Measurements from ENCODE around the gene IL2RA. TPM values are rescaled to one million over a fixed set of nuclear protein-coding genes. Genes with fewer than 3 reads are reported as not detected.
"Not testable (repeated sequence)": the region's sequence is repeated elsewhere in the genome, so short reads cannot be mapped to it uniquely, and the experiment has no call there.

The IL2RA gene
- under 1 TPM in 1 of 4 donors, not detected in 3; 0.07 TPM for polyA plus RNA-seq (ENCODE audit: insufficient read length in 4 of 4)

DNA sequence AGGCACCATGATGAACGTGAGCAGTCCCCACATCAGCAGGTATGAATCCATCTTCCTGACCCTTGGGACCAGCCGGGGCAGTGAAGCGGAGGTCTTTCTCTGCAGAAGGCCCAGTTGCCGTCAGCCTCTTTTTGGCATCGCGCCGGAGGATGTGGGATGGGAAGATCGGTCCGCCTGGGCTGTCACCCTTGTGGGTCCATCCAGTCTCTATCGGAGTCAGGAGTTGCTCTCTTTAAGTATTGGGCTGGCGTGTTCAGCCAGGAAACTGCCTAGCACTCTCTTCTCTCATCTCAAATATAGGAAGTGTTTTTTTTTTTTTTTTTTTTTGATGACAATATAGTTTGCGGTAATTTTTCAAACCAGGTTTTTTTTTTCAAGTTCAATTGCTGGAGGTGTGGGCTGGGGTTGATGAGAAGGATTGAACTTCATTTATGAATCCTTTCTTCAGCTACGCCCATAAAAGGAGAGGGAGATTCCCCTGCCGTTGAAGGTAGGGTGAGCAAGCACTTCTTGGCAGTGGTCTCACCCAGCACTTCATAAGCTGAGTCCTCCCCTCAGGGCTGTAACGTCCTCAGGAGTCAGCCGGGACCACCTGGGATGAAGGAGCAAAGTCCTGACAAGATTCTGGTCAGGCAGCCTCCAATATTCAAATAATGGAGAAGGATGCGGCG is at the start of gene IL2RA:
IL2RA (minus strand) TSS at position 267 of the 671 bp plus-strand sequence; CDS start at position 51, 216 bp downstream.
- DNase-seq (ENCODE audit: low read depth in 4 of 4, low spot score in 3 of 4), result no peak

DNA sequence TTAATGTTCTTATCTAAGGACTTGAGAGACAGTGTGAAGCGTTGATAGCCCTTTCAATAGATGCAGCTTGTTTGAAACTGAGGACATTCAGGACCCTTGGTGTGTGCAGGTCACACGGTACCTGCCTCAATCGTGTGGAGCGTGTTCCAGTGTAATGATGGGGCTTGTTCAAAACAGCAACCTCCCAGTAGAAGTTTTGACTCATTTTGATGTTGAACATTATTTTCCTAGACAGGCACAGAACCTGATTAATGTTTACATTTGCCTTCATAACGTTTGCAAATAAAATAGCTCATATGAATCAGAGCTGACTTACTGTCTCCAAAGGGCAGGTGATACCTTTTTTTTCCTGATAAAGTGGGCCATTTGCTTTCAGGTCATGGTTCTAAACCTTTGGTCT is 48.0 kb upstream of the IL2RA start:
- no peak for DNase-seq (ENCODE audit: low read depth in 4 of 4, low spot score in 3 of 4)

DNA sequence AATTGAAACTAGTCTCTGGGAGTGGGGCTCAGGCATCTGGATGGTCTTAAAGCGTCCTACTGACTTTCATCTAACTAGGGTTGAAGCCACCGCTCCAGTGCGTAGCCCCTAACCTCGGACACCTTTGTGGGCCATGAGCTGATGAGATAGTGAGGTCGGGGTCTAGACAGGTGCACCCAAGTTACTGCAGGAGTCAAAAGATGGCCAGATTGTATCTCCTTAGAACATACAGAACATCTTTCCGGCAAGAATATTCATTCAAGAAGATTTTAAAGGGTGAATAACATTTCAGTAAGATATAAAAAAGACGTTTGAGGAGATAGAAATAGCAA is 47.2 kb upstream of the IL2RA start:
- DNase-seq (ENCODE audit: low read depth in 4 of 4, low spot score in 3 of 4), result no peak

DNA sequence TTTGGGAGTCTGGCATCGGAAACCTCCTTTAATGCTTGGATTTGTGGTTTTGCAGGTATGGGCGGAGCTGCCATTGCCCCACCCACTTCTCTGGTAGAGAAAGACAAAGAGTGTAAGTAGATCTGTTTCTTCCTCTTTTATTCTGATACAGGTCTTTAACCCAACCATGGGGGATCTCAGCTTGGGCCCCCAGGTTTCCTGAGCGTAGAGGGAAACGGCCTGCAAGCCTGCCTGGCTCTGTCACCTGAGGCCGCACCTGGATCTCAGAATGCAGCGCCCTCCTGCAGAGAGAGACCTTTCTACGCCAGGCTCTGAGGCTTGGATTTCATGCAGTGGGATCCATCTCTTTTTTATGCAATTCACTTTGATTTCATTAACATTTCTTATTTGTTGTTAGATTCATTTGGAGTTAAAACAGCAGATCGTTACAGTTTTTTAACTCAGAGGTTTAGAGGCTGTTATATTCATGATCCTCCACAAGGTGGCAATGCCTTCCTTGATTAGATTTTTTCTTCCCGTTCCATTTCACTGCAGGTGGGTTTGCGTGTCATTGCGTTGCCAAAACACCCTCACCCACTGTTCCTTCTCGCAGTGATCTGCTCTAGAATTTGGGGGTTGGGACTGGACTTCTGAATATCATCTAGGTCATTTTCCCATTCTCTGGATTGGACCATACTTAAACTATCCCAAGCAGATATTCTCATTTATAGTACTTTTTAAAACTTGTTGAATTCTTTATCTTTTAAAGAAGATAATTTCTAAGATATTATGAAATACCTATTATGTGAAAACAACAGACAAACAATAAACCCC is 46.7 kb upstream of the IL2RA start:
- DNase-seq (ENCODE audit: low read depth in 4 of 4, low spot score in 3 of 4), result no peak

DNA sequence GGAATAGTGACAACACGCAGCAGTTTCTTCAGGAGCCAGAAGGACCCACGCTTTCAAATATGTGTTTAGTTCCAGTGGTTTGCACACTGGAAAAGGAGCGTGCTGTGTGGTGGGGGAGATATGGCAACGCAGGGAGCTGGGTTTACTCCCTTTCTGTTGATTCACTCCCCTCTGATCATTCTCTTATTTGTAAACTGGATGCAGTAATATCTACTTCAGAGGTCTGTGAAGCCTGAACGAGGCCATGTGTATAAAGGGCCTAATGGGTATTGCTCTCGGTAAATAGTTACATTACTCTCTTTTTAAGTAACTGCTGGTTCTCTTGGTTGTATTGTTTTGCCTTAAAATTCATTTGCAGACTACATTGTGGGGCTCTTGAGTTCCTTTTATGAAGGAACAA is 45.9 kb upstream of the IL2RA start:
- DNase-seq (ENCODE audit: low read depth in 4 of 4, low spot score in 3 of 4), result no peak

DNA sequence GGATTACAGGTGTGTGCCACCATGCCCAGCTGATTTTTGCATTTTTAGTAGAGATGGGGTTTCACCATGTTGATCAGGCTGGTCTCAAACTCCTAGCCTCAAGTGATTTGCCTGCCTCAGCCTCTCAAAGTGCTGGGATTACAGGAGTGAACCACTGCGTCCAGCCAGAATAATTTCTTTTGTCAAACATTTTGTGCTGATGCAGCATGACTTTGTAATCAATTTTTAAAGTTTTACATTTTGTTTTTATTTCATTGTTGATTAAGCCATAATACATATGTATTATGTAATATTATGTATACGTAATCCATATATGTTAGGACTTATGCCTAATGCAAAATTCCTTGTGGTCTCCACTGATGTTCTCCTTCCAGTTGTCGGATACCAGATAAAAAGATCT is 45.4 kb upstream of the IL2RA start:
- DNase-seq (ENCODE audit: low read depth in 4 of 4, low spot score in 3 of 4), result not testable (repeated sequence)

DNA sequence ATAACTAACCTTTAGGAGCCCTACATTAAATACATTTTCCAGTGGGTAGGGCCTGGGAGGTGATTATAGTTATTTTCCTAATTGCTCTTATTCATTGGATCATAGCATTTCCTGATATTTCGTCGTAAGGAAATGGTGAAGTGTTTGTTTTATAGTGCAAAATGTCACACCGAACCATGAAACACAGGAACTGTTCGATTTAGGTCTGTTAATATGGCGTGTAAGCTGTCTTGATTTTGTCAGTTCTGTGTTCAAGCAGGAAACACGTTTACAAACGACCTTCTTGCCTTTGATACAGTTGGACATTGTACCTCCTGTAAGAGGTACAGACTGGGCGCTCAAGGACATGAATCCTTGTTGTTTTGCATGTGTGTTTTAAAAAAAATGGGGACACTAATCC is 41.4 kb upstream of the IL2RA start:
- no peak for DNase-seq (ENCODE audit: low read depth in 4 of 4, low spot score in 3 of 4)

DNA sequence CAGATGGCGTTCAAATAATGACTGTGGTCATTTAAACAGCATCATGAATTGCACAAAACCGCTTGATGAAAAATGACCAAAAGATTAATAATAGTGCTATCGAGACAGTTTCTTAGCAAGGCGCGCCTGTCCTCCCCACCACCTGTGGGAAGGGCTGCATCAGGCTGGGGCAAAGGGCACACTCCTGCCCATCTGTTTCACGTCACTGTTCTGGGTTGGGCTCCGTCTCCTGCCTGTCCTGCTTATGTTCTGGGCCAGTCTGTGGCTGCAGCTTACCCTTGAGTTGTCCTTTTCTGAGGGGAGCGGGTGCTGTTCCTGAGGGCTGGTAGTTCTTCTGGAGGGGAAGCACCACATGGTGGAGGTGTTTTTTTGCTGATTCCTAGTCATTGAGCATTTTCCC is 40.0 kb upstream of the IL2RA start:
- DNase-seq (ENCODE audit: low read depth in 4 of 4, low spot score in 3 of 4), result no peak

DNA sequence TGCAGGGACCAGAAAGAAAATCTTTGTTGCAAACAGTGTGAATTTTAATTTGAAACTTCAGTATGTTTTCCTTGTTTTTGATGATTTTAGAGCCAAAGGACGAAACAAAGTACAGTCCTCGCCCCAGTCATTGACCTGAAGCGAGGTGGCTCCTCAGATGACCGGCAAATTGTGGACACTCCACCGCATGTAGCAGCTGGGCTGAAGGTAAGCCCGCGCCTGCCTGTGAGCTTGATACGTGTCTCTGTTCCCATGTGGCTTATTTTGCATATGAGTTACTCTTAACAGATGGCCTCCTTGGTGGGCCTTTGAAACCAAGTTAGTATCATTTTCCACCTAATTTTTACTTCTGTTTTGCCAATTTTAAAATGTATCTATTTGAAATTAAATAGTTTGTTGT is 39.0 kb upstream of the IL2RA start:
- no peak for DNase-seq (ENCODE audit: low read depth in 4 of 4, low spot score in 3 of 4)

DNA sequence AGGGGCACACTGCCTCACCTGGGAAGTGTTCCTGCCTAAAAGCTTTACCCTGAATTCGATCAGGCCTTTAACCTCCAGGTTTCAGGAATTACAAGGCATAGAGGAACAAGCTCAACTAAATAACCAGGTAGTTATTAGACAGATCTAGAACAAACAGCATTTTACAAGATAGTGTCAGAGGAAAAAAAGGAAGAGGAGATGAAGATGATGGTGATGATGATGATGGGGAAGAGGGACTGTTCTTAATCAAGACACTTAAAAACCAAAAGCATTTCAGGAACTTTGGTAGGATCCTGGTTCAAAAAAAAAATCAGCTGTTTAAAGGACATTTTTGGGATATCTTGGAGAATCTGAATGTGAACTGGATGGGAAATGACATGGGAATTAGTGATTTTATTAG is 38.2 kb upstream of the IL2RA start:
- no peak for DNase-seq (ENCODE audit: low read depth in 4 of 4, low spot score in 3 of 4)

DNA sequence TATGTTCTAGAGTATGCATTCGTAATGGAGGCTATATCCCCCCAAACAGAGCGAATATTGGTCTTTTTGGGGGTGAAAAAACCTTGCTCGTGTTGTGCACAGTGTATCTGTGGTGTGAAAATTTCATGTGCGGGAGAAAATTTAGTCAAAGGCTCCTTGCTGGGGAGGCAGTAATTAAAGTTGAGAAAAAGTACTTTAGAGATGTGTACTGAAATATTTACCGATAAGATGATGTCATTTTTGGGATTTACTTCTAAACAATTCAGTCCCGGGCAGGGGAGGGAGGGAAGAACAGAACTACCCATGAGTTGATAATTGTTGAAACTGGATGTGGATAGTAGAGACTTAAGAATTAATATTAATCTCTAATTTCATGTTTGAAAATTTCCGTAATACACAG is 36.0 kb upstream of the IL2RA start:
- no peak for DNase-seq (ENCODE audit: low read depth in 4 of 4, low spot score in 3 of 4)

DNA sequence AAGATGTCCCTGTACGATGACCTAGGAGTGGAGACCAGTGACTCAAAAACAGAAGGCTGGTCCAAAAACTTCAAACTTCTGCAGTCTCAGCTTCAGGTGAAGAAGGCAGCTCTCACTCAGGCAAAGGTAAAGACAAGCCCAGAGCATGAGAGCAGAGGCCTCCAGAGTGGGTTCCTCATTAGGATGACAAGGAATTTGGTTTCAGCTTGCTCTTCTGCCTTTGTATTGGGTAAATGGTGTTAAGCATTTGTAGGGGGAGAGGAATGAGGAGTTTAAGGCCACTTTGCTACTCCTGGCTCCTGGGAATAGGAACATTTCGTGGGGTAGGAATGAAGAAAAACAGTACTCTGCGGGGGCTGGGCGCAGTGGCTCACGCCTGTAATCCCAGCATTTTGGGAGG is 34.9 kb upstream of the IL2RA start:
- DNase-seq (ENCODE audit: low read depth in 4 of 4, low spot score in 3 of 4), result no peak

DNA sequence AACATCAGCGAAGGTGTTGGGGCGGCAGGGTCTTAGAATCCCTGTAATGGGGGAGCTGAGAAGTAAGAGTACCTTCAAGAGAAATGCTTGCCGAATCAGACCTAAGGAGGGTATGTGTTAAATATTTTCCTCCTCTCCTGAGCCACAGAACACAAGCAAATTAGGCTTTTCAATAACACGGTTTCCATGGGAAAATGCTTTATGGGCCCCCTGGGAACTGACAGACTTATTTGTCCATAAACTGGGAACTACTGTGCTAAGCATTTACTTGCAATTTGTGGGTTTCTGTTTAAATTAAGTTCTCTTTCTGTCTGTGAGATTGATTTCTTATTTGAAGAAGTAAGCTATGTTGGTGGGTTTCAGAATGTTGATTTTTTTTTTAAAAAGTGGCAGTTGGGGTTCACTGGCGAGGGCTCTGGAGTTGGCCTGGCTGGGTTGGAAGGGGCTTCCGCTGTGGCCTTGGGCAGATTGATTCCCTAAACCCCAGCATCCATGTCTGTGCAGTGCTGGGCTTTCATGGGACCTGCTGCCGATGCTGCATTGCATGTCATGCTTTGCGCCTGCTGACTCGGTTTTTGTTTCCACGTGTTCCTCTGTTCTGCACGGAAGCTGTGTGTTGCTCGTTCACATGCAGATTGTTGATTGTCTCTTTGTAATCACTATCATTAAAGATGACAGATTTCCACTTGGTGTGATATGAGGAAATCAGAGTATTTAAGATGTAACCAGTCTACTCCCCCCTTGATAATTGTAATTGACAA is 33.8 kb upstream of the IL2RA start:
- DNase-seq (ENCODE audit: low read depth in 4 of 4, low spot score in 3 of 4), result no peak

DNA sequence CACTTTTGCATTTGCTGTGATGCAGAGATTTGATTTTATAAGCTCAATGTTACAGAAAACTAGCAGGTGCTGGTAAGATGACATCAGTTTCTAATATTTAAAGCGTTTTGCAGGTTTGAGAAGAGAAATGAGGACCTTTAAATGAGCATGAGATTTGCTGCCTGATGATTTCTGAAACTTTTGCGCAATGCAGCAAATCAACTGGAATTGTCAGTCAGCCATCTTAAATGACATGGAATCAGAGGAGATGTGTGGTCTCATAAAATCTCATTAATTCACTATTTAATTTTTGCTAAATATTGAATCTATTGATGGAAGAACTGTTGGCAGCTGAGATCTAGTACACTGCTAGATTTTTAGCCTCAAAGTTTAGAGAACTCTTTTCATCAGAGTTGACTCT is 30.6 kb upstream of the IL2RA start:
- DNase-seq (ENCODE audit: low read depth in 4 of 4, low spot score in 3 of 4), result no peak

DNA sequence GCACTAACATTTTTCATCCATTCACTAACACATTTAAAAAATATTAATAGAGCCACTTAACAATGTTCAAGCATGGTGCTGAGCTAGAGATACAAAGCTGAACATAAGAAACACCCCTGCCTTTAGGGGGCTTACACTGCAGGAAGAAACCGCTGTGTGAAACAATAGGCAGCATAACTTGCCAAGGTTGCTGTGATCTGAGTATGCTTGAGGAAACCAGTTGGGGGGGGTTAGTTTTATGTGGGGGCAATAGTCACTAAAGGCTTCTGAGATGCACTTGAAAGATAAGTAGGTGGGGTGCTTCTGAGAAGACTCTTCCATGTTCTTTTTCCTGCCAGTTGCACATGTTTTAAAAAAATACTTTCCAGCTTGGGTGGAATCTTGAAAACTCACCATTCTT is 29.5 kb upstream of the IL2RA start:
- DNase-seq (ENCODE audit: low read depth in 4 of 4, low spot score in 3 of 4), result no peak

DNA sequence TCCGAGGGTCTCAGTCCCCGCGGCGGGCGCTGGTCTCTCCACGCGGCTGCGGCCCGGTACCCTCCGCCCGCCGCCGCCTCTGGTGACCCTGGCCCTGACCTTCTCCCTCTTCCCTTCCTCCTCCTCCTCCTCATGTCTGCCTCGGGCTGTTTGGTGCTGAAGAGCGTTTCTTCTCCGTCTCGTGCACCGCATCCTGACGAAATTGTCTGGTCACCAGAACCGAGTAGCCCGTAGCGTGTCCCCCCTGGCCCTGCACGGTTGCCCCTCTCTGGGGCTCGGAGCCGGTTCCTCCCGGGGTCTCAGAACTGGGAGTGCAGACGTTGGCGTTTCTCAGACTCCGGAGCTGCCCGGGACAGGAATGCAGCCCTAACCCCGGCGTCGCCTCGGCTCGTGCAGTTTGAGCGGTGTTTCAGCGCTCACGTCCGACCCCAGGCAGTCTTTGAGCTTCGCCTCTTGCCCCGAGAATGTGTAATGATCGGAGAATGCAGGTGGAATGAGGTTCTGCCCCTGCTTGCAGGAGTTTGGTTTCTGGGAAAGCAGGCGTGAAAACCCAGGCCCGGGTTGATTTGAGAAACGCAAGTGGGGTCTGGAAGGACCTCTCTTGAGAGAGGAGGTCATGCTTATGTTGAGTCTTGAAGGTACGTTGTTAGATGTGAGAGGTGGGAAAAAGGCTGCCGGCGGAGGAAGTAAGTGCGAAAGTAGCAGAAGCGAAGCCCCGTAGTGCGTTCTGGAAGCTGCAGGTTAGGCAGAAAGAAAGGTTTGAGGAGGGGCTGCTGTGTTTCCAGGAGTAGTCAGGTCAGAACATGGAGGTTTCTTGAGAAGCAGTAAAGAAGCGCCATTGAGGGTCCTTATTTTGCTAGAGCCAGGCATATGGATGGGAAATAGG is 27.4 kb upstream of the IL2RA start:
- DNase-seq (ENCODE audit: low read depth in 4 of 4, low spot score in 3 of 4), result no peak

DNA sequence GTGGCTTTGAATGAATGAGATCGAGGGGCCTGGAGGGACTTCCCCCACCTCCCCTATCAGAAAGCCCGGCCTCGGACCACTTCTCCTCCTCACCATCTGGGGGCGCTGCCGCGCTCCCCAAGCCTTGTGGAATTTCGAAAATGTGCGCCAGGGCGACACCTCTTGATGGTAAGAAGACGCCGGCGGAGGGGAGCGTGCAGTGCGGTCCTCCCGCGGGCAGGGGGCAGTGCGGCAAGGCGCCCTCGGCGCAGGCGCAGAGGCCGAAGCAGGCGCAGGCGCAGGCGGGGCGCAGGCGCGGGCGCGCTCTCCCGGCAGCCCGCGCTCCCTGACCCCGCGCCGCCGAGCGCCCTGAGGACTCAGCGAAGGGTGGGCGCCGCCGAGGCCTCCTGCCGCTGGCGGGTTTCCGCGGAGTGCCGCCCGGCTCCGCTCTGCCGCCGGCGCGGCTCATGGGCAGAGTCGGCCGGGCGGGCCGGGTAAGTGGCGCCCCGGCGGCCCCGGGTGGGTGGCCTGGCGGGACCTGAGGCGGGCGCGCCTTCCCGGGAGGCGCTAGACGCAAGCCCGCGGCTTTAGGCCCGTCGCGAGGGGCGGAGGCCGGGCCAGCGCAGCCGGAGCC is 26.7 kb upstream of the IL2RA start, which contains the start of gene RBM17:
RBM17 (plus strand) TSS at position 314 of the 613 bp plus-strand sequence. CDS start 8,032 bp downstream, outside the sequence.
- DNase-seq (ENCODE audit: low read depth in 4 of 4, low spot score in 3 of 4), result peak; percentile 94 to 96 (median 94)

DNA sequence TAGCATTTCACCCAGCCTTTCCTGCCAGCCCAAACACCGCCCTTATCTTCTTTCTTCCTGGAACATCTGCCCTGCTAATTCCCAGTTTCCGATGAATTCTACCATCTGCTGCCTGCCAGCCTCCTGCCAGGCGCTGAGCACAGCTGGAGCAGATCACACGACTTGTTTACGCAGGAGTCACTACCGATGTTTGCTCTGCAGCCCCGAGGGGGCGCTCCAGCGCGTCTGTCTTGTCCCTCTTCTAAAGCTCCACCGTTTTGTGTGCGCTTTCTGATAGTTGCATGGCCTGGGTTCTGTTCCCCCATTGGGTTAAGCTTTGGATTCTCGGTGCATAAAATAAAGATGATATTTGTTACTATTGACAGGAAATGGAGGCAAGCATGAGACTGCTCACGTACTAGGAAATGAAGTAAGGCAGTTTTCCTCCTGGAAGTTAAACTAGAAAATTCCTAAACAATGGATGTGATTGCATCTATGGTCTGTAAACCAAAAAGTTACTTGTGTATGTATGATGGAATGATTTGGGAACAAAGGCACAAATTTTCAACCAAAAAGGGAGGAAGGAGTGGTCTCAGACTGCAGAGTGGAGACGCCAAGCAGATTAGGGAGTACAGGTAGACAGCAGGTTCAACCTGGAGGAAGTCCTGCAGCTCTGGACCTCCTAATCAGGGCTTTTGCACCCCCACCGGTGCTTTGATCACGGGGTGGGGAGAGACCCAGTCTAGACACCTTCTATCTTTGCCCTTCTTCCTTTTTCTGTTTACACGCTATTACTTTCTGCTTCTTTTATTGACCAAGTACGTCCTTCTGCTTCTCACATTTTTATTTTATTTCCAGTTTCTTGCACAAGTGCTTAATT is 24.4 kb upstream of the IL2RA start:
- DNase-seq (ENCODE audit: low read depth in 4 of 4, low spot score in 3 of 4), result peak; percentile 70 to 80 (median 76)
